HG03432 (cell line): ENCODE data around the gene PTPRN2.

ENCODE experiments used
- ATAC-seq: cut with Tn5 transposase; IDR thresholded peaks from one replicate; pipeline ENCODE4 v1.9.1; 2021; ENCODE audit warnings: mild to moderate bottlenecking, moderate library complexity; ENCODE audit not compliant: unreplicated experiment

Gene PTPRN2

DNA sequence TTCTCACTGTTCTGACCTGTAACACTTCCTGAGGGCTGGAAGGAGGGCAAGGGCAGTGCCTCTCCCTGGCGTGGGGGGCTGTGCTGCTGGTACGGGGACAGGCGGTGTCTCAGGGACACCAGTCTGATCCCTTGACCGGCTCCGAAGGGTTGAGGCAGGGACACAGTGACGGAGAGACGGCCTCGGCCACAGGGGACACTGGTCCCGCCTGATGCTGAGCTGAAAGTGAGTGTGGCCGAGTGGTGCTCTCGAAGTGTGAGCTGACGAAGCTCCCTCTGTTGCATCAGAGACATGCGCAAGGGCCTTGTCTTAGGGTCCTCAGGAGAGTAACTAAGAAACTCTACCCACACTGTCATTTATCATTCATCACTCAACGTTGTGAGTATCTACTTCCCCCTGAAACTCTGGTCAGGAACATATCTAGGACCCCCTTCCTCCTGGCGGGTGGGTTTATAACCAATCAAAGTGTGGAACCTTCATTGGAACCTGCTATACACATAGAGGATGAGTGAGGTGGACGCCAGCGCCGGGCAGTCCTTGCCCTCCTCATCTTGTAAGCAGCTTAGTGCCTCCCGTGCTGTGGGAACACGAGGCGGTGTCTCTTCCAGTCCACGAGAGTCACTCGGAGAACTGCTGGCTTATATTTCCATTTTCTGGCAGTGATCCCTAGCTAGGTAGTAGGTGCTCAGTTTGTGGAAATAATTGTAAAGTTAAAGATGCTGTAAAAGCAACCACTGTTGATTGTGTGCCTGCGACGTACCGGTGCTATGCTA, 967.7 kb downstream of the PTPRN2 start:
- no peak for ATAC-seq

- ATAC-seq = no peak
These were observed 968.6 kb downstream of the PTPRN2 start for GRCh38 chr7:157618823-157619606.

DNA sequence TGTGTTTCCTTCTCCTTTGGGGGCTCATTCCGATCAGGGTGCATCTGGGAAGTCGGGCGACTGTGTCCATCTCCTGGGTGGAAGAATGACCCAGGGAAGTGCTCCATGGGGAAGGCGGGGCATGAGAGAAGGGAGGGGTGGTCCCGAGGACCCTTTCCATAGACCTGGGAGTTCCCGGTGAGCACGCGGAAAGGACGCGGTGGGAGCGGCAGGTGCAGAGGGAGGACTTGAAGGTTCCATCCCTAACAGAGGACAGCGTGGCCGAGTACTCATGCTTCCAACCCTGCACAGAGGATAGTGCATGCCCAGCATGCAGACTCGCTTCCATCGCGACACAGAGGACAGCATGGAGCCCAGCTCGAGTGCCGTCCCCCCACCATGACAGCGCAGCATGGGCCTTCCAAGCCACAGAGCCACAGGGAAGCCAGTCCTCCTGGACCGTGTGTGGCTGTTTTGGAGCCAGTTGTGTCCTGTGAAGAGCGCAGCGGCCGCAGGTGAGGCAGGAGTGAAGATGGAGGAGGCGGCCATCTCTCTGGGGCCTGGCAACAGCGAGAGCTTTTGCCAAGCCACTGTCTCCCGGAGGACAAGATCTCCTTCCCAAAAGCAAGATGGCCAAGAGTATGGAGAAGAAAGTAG, 969.4 kb downstream of the PTPRN2 start:
- ATAC-seq = no peak

GRCh38 chr7:157617401-157617800, 970.2 kb downstream of the PTPRN2 start:
- no peak for ATAC-seq

DNA sequence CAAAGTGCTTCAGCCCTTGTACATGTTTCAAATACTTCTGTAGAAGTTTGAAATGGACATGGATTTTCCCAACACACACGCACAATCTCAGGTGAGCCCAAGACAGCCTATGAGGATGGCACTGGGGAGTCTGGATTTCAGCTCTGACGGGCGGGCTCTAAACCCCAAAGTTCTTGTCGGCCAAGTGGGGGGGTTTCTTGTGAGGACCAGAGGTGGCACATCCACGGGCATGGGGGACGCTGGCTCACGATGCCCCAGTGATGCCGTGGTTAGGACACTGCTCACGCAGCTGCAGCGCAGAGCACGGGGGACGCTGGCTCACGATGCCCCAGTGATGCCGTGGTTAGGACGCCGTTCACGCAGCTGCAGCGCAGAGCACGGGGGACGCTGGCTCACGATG, 970.7 kb downstream of the PTPRN2 start:
- no peak for ATAC-seq

DNA sequence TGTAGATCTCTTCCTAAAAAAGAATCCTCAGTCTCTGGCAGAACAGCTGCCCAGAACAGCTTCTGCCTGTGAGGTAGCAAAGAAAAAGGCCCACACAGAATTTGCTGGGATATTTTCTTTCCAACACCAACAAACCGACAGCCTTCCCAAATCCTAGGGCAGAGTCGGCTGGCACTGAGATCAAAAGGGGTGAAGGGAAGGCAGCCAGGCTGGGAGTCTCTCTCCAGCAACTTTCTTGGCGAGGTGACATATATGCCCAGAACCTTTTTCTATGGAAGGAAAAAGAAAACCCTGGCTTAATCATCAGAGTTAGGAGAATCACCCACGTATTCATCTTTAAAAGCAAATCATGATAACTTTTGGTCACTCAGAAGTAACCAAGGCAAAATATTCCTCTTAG, 971.2 kb downstream of the PTPRN2 start:
- ATAC-seq = no peak

- no peak for ATAC-seq
These were observed 971.8 kb downstream of the PTPRN2 start for GRCh38 chr7:157615852-157616251.

DNA sequence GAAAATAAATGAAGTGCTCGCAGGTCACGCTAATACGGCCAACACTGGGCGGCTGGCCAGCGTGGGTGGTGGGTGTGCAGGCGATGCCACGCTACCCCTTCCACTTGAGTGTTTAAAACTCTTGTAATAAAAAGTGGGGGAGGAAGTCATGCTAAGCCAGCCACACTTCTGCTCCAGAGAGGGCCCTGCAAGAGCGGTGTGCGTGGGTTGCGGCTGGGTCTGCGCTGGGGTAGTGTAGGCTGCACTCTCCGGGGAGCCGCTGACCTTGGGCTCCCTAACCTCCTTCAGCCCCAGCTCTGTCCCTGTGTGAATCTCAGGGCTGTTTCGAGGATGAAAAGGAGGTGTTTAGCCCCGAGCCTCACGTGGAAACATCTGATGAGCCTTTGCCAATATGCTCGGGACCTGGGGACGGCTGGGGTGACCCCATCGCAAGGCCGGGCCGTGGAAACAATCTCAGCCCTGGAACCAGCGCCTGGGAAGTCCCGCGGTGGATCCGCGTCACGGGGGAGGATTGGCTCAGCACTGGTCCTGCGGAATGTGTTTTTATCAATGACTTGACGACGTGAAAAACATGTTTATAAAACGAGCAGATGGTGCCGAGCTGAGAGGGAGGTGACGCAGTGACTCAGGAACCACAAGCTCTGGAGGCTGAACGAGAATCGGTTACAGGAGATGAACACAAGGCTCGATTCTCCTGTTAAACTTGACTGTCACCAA, 972.4 kb downstream of the PTPRN2 start:
- ATAC-seq = no peak

DNA sequence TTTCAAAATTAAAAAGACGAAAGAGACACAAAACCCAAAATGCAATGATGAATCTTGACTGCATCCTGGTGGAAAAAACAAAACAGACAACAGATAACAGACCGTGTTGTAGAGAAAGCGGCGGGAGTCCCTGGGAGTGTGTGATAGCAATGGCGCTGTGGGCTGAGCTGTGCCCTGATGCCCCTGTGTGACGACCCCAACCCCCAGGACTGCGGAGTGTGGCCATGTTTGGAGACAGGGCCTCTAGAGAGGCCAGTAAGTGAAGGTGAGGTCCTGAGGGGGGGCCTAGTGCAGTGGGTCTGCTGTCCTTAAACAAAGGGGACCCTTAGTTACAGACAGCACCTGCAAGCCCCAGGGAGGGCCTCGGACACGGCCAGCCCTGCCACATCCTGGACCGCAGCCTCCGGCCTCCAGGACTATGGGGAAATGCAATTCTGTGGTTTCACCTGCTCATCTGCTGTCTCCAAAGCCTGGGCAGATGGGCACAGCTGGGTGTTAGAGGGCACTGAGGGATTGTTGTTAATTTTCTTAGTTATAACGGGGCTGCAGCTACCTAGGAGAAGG, 973.1 kb downstream of the PTPRN2 start:
- no peak for ATAC-seq

DNA sequence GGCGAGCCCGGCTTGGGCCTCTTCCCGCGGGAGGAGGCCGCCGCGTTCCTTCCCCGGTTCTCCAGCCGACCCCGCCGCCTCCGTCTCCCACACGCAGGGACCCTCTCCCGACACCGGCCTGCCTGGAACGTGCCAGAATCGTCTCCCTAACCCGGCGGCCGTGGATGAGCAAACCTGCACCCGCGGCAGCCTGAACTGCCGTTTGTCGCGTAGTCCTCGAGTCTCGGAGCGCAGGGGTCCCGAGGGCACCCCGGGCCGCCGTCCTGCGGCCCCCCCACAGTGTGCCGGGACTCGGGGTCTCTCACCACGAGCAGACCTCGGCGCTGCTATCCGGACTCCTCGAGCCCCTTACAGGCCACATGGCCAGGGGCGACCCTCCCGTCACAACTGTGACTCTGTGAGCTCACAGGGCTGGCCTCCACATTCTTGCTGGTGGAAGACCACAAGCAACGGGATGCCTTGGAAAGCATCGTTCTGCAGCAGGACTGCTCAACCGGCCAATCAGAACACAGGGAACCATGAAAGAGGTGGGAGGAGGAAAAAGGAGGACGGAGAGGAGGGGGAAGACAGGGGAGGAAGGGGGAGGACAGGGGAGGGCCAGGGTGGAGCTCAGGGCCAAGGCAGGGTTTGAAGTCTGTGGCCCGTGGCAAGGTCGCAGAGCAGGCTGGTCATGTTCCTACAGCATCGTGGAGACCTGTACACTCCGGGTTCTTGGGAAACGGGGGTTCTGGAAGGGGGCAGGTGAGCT, 973.9 kb downstream of the PTPRN2 start:
- no peak for ATAC-seq

DNA sequence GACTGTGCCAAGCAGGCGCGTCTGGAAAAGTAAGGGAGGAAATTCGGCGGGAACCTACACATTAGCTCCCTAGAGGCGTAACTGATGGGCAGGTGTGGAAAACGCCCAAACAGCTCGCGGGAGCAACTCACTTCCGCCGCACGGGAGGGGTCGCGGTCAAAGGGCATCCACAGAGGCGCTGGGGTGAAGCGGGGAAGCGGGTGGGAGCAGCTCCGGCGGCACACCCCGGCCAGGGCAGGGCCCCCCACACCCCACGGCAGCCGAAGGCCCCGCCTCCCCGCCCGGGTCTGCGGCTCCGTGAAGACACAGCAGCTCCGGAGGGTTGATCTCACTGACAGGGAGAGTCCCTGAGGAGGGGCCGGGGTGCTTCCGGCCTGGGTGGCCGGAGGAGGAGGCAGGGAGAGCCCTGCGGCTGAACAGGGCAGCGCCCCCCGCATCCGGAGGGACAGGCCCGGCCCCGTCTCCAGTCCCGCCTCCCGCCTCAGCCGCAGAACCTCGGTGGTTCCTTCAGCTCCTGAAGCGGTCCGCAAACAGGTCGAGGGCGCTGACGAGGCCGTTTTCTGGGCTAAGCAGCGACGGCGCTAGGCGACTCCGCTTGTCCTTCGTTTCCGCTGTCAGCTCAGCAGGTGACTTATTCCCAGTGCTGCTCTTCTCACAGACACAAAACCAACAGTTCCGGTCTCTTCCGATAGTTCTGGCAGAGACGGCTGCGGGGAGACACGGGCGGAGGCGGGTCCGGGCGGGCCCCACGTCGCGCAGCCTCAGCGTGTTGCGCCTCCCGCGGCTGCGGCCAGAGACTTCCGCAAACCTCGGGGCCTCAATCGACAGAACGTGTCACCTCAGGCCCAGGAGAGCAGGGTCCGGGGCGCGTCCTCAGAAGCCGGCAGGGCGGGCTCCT, 974.7 kb downstream of the PTPRN2 start:
- ATAC-seq = peak; percentile 63

DNA sequence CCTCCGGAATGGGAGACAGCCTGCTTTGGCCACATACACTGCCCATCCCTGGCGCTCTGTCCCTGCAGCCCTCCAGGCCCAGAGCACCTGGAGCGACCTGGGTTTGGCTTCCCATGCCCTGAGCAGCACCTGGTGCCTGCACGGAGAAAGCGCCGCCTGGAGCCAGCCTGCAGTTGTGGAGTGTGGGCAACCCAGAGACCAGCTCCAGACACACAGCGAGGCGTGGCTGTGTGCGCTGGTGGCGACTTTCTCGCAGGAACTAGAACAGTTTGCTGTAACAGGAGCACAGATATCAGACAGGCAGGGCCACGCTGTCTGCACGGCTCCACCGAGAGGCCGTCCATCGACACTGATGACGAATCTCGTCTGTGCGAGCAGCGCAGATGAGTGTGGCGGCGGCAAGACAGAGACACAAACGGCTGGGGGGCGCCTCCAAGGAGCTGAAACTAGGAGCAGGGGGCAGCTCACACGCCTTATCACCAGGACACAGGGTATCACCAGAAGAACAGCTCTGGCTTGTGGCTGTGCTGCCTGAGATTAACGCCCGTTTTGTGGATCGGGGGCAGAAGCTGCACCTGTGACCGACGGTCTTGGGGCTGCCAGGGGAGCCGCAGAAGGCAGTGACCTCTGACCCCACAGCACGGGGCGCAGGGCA, 975.5 kb downstream of the PTPRN2 start:
- no peak for ATAC-seq

GRCh38 chr7:157611341-157611740, 976.3 kb downstream of the PTPRN2 start:
- no peak for ATAC-seq

GRCh38 chr7:157610671-157611295, 976.8 kb downstream of the PTPRN2 start:
- no peak for ATAC-seq

DNA sequence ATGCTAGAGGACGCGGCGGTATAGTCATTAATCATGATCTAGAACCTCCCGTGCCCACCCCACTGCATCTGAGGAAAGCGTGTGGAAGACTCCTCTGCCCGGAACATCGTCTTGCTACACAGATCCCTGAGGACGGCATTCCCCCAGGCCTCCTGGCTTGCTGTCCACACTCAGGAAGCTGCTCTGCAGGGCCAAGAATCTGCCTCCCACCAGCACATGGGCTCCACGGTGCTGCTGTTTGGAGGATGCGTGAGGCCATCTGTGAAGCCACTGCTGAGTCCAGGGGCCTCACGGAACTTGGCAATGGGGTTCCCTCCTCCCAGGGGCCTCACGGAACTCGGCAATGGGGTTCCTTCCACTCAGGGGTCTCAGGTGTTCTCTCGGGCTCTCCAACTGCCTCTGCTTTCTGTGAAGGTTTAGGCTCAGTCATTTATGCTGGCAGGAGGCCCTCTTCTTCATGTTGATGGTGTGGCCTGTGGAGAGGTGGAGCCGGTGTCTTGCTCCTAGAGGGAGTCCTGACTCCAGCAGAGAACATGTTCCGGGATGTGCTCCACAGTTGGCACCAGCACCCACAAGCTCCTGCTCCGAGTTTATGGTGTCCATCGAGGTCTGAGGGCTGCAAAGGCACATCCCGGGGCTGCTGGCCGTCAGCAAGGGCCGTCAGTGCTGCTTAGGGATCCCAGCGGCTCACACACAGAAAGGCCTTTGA, 977.5 kb downstream of the PTPRN2 start:
- ATAC-seq = no peak

GRCh38 chr7:157609516-157609915, 978.1 kb downstream of the PTPRN2 start:
- ATAC-seq = no peak

DNA sequence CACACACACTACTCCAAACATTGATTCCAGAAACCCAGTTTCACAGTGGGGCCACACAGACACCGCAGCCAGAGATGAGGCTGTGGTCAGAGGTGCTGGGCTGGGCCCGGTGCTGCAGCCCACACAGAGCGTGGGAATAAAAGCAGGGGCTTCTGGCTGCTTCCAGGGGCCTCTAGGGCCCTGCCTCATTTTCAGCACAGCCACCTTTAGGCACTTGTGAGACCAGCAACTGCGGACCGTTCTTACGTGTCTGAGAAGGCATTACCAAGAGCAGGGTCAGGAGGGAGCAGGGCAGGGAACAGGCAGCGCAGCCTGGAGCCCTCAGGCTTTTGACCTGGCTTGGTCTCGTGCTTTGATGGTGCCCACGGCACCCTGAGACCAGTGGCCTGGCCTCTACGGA, 980.4 kb downstream of the PTPRN2 start:
- no peak for ATAC-seq

- ATAC-seq = no peak
These were observed 981.5 kb downstream of the PTPRN2 start for GRCh38 chr7:157606140-157606539.
